ENCODE results near the gene ZNF735. TPM values are rescaled to one million over a fixed set of nuclear protein-coding genes. Genes with fewer than 3 reads are reported as not detected.
"Not testable (repeated sequence)": the region's sequence is repeated elsewhere in the genome, so short reads cannot be mapped to it uniquely, and the experiment has no call there.

ZNF735 gene
- total RNA-seq, 2 donors from 2014 or later = not detected

GRCh38 chr7:64184376-64184775 lies 22.6 kb upstream of the ZNF735 start:
- TF ChIP-seq CTCF (IDR thresholded peaks at IDR 0.05) (no peak), POLR2A (IDR thresholded peaks at IDR 0.05) (no peak)
- no peak overlapping the region for H3K4me3 ChIP-seq
- intact Hi-C loops (cut with DNase I) = no loop called here
- DNase-seq (no peak), ATAC-seq (no peak)
- no peaks in the 10 kb centered on the region for H3K27me3 ChIP-seq
- H3K27ac ChIP-seq = no peak overlapping the region
- H3K4me1 ChIP-seq = no peaks in the 10 kb centered on the region
- 88% methylated on average over 3 to 12 of the region's 12 CpGs for WGBS, 2 donors
- peaks cover 0 to 6% (median 0%) of the 10 kb centered on the region in 3 donors for H3K9me3 ChIP-seq
- H3K36me3 ChIP-seq (replicated peaks in 1 of 2; ENCODE audit: insufficient read depth in 1 of 2, low read depth in 2 of 2) = no peaks in the 10 kb centered on the region

- H3K27me3 ChIP-seq = no peaks in the 10 kb centered on the region
- no peak overlapping the region for H3K4me3 ChIP-seq
- H3K4me1 ChIP-seq = no peaks in the 10 kb centered on the region
- DNase-seq (no peak), ATAC-seq (no peak)
- no peaks in the 10 kb centered on the region for H3K36me3 ChIP-seq (replicated peaks in 1 of 2; ENCODE audit: insufficient read depth in 1 of 2, low read depth in 2 of 2)
- H3K9me3 ChIP-seq = peaks cover 0 to 6% (median 0%) of the 10 kb centered on the region in 3 donors
- TF ChIP-seq POLR2A (IDR thresholded peaks at IDR 0.05) (no peak), CTCF (IDR thresholded peaks at IDR 0.05) (no peak)
- WGBS, 2 donors = 23 to 29% methylated on average over 3 of the region's 3 CpGs
- no peak overlapping the region for H3K27ac ChIP-seq
- intact Hi-C loops (cut with DNase I) = no loop called here
Measured at GRCh38 chr7:64187408-64187807, 19.6 kb upstream of the ZNF735 start.

GRCh38 chr7:64192148-64192704 lies 14.8 kb upstream of the ZNF735 start:
- no peaks in the 10 kb centered on the region for H3K27me3 ChIP-seq
- no peak for TF ChIP-seq POLR2A (IDR thresholded peaks at IDR 0.05)
- TF ChIP-seq CTCF (IDR thresholded peaks at IDR 0.05) = no peak
- no peaks in the 10 kb centered on the region for H3K36me3 ChIP-seq (replicated peaks in 1 of 2; ENCODE audit: insufficient read depth in 1 of 2, low read depth in 2 of 2)
- DNase-seq (no peak), ATAC-seq (no peak)
- intact Hi-C loops (cut with DNase I) = no loop called here
- H3K9me3 ChIP-seq = no peaks in the 10 kb centered on the region
- H3K27ac ChIP-seq = no peak overlapping the region
- WGBS, 2 donors = 77 to 94% methylated on average over 9 to 24 of the region's 24 CpGs
- H3K4me1 ChIP-seq = no peaks in the 10 kb centered on the region
- H3K4me3 ChIP-seq = no peak overlapping the region

- no peaks in the 10 kb centered on the region for H3K27me3 ChIP-seq
Measured at GRCh38 chr7:64192775-64193174, 14.2 kb upstream of the ZNF735 start.

GRCh38 chr7:64219710-64220298 lies 12.8 kb downstream of the ZNF735 start:
- H3K9me3 ChIP-seq, ATAC-seq: not testable (repeated sequence)

More at GRCh38 chr7:64192775-64193174, 14.2 kb upstream of the ZNF735 start:
- H3K4me3 ChIP-seq = no peak overlapping the region
- H3K9me3 ChIP-seq = no peaks in the 10 kb centered on the region
- no peaks in the 10 kb centered on the region for H3K36me3 ChIP-seq (replicated peaks in 1 of 2; ENCODE audit: insufficient read depth in 1 of 2, low read depth in 2 of 2)
- no peak overlapping the region for H3K27ac ChIP-seq
- intact Hi-C loops (cut with DNase I) = no loop called here
- ATAC-seq (no peak), DNase-seq (no peak)
- 60 to 68% methylated on average over 4 to 8 of the region's 8 CpGs for WGBS, 2 donors
- H3K4me1 ChIP-seq = no peaks in the 10 kb centered on the region
- TF ChIP-seq POLR2A (IDR thresholded peaks at IDR 0.05) (no peak), CTCF (IDR thresholded peaks at IDR 0.05) (no peak)

More at GRCh38 chr7:64219710-64220298, 12.8 kb downstream of the ZNF735 start:
- 59 to 65% methylated on average over 5 of the region's 5 CpGs for WGBS, 2 donors
- H3K4me1 ChIP-seq; DNase-seq; H3K36me3 ChIP-seq (replicated peaks in 1 of 2; ENCODE audit: insufficient read depth in 1 of 2, low read depth in 2 of 2); H3K27me3 ChIP-seq; H3K4me3 ChIP-seq; intact Hi-C loops (cut with DNase I); H3K27ac ChIP-seq: not testable (repeated sequence)
